Adrenal gland (tissue), 12 donors: ENCODE data around the gene ITGA3. TPM values are rescaled to one million over a fixed set of nuclear protein-coding genes. Genes with fewer than 3 reads are reported as not detected.

Source experiments
- DNase-seq, 7 donors: peaks; one replicate each; pipeline ENCODE4 v3.0.0-alpha.2; 2019 to 2020
- H3K27ac ChIP-seq, 5 donors: fragments of 200-600 bp; sonication (generic) in 4 of 5; 1 replicate in 3 of 5; 2 replicates in 2 of 5; pipeline versions ENCODE4 v1.5.1 to v1.8.0; 2016 to 2020; ENCODE audit warnings: mild to moderate bottlenecking in 1 of 5
- H3K27me3 ChIP-seq: fragments of 200-600 bp; 2 replicates; pipeline ENCODE4 v1.8.0; 2021
- H3K36me3 ChIP-seq, 2 donors: fragments of 200-600 bp; replicated peaks in 1 of 2; 1 replicate in 1 of 2; 2 replicates in 1 of 2; pipeline versions ENCODE4 v1.5.1 to v1.8.0; 2018 to 2022
- H3K4me1 ChIP-seq, 2 donors: fragments of 200-600 bp; replicated peaks in 1 of 2; 1 replicate in 1 of 2; 2 replicates in 1 of 2; pipeline versions ENCODE4 v1.5.1 to v1.8.0; 2018 to 2021
- H3K4me3 ChIP-seq, 4 donors: fragments of 200-600 bp; sonication (generic) in 3 of 4; one replicate each; pipeline ENCODE4 v1.5.1; 2016 to 2018
- H3K9me3 ChIP-seq, 3 donors: fragments of 200-600 bp; sonication (generic) in 1 of 3; replicated peaks in 1 of 3; 1 replicate in 2 of 3; 2 replicates in 1 of 3; pipeline versions ENCODE4 v1.5.1 to v1.8.0; 2016 to 2021
- POLR2A ChIP-seq, 2 donors: fragments of 450-650 bp; IDR thresholded peaks; one replicate each; pipeline ENCODE4 v1.6.1; 2017; ENCODE audit warnings: antibody characterized with exemption in 2 of 2, mild to moderate bottlenecking in 2 of 2, moderate library complexity in 1 of 2
- WGBS, 4 donors: extraction: QIAGEN DNeasy Blood & Tissue Kit in 2 of 4; methylation state at CpG; one replicate each; pipeline versions ENCODE4 v1.1.5 to v1.1.7; 2013 to 2017; 5-methylcytosine and 5-hydroxymethylcytosine counted together
- intact Hi-C, 2 donors: fragments of 100-400 bp; cut with DNase I; formaldehyde crosslinking; loops; one replicate each; pipeline versions ENCODE4 v1.14.1 to v1.15.0; 2022 to 2023
- polyA plus RNA-seq, 3 donors: library from polyadenylated mRNA; stranded (reverse); fragments of 200-250 nt in 2 of 3; fragments of 350-450 nt in 1 of 3; fragmentation: Illumina TruSeq in 1 of 3; extraction: RNeasy Lipid Tissue Mini Kit (QIAGEN cat#74804) in 1 of 3; gene quantifications; one replicate each; pipeline ENCODE4 v1.2.3, GENCODE V29; 2013 to 2014
- total RNA-seq, 9 donors: library from RNA; depleted of rRNA in 4 of 9; stranded (reverse); fragments of >200 nt in 4 of 9; fragments of 120-200 nt in 1 of 9; fragmentation: NEBNext Ultra II Directional in 1 of 9; extraction: Animal tissue kit (Norgen Biotek cat#: 25700) in 1 of 9; gene quantifications; one replicate each; pipeline versions ENCODE4 v1.1.0 to v1.2.4, GENCODE V29; 2013 to 2023
- TF ChIP-seq, protein P1 (sequence below), 6 experiments: fragments of 450-650 bp in 4 of 6; fragments of 200-600 bp in 2 of 6; sonication (generic) in 1 of 6; IDR thresholded peaks; 1 replicate in 5 of 6; 2 replicates in 1 of 6; pipeline versions ENCODE4 v1.5.1 to v1.8.0; 2016 to 2021; ENCODE audit warnings: antibody characterized with exemption in 6 of 6, mild to moderate bottlenecking in 2 of 6, moderate library complexity in 1 of 6
- donor health status: healthy with polysubstance abuse.
- donor health status: Bipolar disorder and iron deficiency.
- donor health status: DM: yes; HTN: yes; CAD: no.
- donor health status: DM: no; HTN: no; CAD: no.
- donor health status: DM: no; HTN: no; CAD: no.
- donor health status: DM: yes; HTN: yes; CAD: no.

Gene ITGA3
- total and polyA plus RNA-seq, 12 donors, result 20.9 to 206 (median 131) TPM

DNA sequence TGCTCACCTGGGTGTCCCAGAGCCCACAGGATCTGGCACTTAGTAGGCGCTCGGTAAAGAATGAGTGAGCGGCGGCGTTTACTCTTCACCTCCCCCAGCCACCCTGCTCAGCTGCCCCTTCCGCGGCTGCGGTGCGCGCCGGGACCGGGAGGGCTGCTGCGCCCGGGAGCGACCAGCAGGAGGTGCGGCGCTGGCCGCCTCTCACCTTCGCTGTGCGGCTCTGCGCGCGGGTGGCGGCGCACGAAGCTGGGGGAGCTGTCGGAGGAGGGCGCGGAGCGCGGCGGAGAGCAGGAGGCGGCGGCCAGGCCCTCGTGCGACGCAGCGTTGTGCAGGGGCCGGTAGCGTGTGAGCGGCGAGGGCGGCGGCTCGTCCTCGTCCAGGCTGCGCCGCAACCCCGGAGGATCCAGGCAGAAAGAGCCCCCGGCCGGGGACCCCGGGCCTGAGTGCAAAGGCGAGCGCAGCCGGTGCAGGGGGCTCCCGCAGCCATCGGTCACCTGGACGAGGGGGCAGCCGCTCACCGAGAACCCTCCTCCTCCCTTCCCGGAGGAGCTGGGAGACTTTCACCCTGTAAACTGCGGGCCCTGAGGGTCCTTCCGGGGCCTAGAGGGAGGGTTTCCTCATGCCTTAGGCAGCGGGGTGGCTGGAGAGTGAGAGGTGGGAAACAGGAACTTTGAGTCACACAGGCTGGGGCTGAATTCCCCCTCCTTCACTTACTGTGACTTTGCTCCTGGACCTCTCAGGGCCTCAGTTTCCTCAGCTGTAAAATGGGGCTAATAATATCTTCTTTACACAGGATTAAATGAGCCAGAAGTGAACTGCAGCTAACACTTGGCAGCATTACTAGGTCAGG, 61.5 kb downstream of the ITGA3 start:
- intact Hi-C loops, result no loop called here
- TF ChIP-seq POLR2A (IDR thresholded peaks at IDR 0.05), result no peak
- TF ChIP-seq, protein P1, sequence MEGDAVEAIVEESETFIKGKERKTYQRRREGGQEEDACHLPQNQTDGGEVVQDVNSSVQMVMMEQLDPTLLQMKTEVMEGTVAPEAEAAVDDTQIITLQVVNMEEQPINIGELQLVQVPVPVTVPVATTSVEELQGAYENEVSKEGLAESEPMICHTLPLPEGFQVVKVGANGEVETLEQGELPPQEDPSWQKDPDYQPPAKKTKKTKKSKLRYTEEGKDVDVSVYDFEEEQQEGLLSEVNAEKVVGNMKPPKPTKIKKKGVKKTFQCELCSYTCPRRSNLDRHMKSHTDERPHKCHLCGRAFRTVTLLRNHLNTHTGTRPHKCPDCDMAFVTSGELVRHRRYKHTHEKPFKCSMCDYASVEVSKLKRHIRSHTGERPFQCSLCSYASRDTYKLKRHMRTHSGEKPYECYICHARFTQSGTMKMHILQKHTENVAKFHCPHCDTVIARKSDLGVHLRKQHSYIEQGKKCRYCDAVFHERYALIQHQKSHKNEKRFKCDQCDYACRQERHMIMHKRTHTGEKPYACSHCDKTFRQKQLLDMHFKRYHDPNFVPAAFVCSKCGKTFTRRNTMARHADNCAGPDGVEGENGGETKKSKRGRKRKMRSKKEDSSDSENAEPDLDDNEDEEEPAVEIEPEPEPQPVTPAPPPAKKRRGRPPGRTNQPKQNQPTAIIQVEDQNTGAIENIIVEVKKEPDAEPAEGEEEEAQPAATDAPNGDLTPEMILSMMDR (IDR thresholded peaks at IDR 0.05), result peak in 5 of 6 experiments; percentile 52 to 88 (median 70)
- H3K27me3 ChIP-seq, result no peaks in the 10 kb centered on the region
- whole genome bisulfite sequencing, 4 donors, result 12 to 36% (median 18%) methylated on average over 9 to 64 of the region's 64 CpGs
- H3K4me3 ChIP-seq, result peak overlapping the region in 1 of 4 donors; percentile 31
- H3K4me1 ChIP-seq, result peaks cover 2 to 20% of the 10 kb centered on the region in 2 donors
- no peaks in the 10 kb centered on the region for H3K9me3 ChIP-seq
- no peaks in the 10 kb centered on the region for H3K36me3 ChIP-seq
- no peak overlapping the region for H3K27ac ChIP-seq
- DNase-seq, result peak; percentile 53 to 76 (median 66)

DNA sequence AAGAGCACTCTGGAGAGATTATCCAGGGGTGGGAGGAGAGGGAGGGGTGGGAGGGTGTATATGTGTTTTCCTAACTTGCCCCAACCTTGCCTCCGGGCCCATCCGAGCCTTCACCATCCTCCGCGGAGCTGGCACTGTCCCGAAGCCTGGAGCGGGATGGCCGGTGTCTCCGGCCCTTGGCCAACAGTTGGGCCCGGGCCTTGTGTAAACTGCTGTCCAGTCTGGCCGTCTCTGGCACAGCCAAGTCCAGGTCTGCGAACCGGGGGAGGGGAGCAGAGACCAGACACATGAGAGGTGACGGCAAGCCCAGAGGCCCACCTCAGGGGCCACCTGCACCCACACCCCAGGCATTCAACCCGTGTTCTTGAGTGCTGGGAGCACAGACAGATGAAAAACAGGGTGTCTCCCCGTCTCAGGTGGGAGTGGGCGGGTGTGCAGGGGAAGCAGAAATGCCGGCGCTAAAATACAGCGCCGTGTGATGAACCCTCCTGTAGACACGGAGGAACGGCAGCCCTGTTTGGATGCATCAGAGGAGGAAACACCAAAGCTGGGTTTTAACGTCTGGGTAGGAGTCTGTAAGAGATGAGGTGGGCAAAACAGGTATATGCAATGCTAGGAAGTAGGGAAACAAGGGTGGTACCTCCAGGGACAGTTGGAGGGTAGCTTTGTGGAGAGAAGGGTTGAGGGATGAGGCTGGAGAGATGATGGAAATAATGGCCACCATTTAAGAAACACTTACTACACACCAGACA, 62.3 kb downstream of the ITGA3 start:
- no peaks in the 10 kb centered on the region for H3K27me3 ChIP-seq
- DNase-seq, result peak in 2 of 7 donors; percentile 32 to 35
- H3K4me3 ChIP-seq, result no peak overlapping the region
- no peak overlapping the region for H3K27ac ChIP-seq
- no peaks in the 10 kb centered on the region for H3K9me3 ChIP-seq
- intact Hi-C loops, result no loop called here
- WGBS, 4 donors, result 86 to 93% (median 89%) methylated on average over 12 to 23 of the region's 23 CpGs
- no peak for TF ChIP-seq POLR2A (IDR thresholded peaks at IDR 0.05)
- TF ChIP-seq, protein P1 (IDR thresholded peaks at IDR 0.05), result no peak
- H3K4me1 ChIP-seq, result peaks cover 0 to 12% of the 10 kb centered on the region in 2 donors
- no peaks in the 10 kb centered on the region for H3K36me3 ChIP-seq

DNA sequence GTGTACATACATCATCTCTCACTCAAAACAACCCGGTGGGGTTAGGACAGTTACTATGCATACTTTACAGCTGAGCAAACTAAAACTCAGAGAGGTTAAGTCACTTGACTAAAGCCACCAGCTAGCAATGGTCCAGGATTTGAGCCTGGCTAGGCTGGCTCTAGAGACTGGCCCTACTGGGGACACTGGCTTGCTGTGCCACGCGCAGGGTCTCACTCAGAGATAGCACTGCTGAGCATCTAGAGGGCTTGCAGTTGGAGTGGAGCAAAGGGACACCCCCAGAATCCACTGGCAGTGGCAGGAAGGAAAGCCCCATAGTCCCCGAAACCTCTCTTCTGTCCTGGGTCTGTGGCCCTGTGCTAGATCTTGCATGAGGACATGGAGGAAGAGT, 62.9 kb downstream of the ITGA3 start:
- no peak for DNase-seq
- H3K4me1 ChIP-seq, result peaks cover 0 to 11% of the 10 kb centered on the region in 2 donors
- no peaks in the 10 kb centered on the region for H3K27me3 ChIP-seq
- H3K36me3 ChIP-seq, result no peaks in the 10 kb centered on the region
- intact Hi-C loops, result no loop called here
- H3K9me3 ChIP-seq, result no peaks in the 10 kb centered on the region
- no peak overlapping the region for H3K27ac ChIP-seq
- TF ChIP-seq, protein P1 (IDR thresholded peaks at IDR 0.05), result no peak
- TF ChIP-seq POLR2A (IDR thresholded peaks at IDR 0.05), result no peak
- 76 to 100% (median 92%) methylated on average over 1 to 4 of the region's 4 CpGs for WGBS, 4 donors
- no peak overlapping the region for H3K4me3 ChIP-seq

DNA sequence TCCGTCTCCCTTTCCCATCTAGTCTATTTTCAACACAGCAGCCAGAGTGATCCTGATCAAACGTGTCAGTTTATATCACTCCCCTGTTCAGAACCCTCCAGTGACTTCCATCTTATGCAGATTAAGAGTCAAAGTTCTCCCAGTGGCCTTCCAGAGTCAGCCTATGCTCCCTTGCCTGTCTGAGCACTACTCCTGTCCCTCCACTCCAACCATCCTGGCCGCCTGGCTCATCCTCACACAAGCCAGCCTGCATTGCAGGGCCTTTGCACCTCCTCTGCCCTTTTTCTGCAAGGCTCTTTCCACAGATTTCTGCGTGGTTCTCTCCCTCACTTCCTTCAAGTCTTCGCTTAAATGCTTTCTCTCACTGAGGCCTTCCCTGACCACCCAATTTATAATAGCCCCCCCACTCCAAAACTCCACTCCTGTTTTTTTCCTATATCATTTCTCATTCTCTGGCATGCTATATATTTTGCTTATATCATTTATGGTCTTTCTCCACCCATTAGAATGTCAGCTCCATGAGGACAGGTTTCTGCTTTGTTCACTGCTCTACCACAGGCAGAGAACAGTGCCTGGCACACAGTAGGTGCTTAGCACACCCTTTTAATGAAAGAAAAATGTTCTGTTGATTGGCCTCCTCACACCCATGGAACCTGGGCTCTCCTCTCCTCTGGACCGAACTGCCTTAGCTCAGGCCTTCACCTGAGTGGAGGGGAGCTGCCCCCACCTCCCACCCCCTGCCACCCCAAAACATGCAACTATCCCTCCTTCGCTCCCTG, 64.8 kb downstream of the ITGA3 start:
- intact Hi-C loops, result no loop called here
- Histone ChIP-seq H3K27ac (no peak overlapping the region), H3K36me3 (no peaks in the 10 kb centered on the region), H3K4me1 (peaks cover 0 to 12% of the 10 kb centered on the region in 2 donors), H3K4me3 (no peak overlapping the region), H3K9me3 (no peaks in the 10 kb centered on the region), H3K27me3 (no peaks in the 10 kb centered on the region)
- DNase-seq, result no peak
- TF ChIP-seq, protein P1 (IDR thresholded peaks at IDR 0.05), result no peak
- WGBS, 4 donors, result 91 to 96% (median 94%) methylated on average over 7 of the region's 7 CpGs
